DMS114 treated with DMSO at 0.1 percent for 48 hours (cell line): ENCODE measurements around the gene BCAS1.
"Not testable (repeated sequence)": the region's sequence is repeated elsewhere in the genome, so short reads cannot be mapped to it uniquely, and the experiment has no call there.

Source experiments
- DNase-seq: peaks from one replicate; lab custom pipeline; 2025; ENCODE audit not compliant: unreplicated experiment; lab: John Stamatoyannopoulos, UW

BCAS1 gene

GRCh38 chr20:53990003-53990402 lies 80.4 kb downstream of the BCAS1 start:
- DNase-seq = no peak

- DNase-seq = no peak
Measured at GRCh38 chr20:53989401-53989800, 81.0 kb downstream of the BCAS1 start.

DNA sequence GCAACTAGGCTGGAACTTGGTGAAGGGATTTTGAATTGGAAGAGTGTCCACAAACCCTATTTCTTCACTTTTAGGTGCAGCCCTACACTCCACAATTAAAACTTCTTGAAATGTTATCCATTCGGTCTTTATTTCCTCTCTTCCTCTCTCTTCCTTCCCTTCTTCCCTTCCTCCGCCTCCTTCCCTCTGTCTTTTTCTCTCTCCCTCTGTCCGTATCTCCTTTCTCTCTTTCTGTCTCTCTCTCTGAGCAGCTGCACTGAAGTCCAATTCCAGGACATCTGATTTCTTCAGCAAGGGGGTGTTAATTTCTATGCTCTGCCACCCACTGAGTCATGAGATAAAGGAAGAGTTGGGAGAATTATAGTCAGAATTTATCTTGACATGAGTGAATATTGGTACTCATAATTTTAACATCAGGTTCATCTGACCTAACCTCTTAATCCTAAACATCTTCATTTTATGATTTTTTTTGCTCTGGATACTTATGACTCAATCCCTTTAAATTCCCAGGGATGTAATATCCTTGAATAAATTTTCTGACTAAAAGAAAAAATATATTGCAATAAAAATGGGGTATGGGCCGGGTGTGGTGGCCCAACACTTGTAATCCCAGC lies 84.2 kb downstream of the BCAS1 start:
- DNase-seq = no peak

- no peak for DNase-seq
Measured at GRCh38 chr20:53985150-53985518, 85.3 kb downstream of the BCAS1 start.

- DNase-seq = no peak
Measured at GRCh38 chr20:53984356-53985149, 85.8 kb downstream of the BCAS1 start.

DNA sequence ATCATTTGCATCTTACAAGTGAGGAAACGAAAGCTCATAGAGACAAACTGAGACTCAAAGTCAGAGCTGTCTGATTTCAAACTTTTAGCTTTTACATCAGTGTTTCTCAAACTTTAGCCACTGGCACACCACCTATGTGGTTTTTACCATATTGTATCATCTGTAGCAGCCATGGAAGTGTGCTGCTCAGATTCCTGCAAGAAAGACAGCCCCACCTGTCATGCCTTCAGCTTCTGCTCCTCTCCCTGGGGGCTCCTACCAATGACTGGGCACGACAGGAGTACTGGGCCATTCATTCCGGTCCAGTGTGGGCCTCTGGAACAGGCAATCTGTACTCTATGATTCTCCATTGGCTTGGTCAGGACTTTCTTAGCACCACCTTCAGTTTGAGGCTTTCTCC lies 87.0 kb downstream of the BCAS1 start:
- DNase-seq = no peak

DNA sequence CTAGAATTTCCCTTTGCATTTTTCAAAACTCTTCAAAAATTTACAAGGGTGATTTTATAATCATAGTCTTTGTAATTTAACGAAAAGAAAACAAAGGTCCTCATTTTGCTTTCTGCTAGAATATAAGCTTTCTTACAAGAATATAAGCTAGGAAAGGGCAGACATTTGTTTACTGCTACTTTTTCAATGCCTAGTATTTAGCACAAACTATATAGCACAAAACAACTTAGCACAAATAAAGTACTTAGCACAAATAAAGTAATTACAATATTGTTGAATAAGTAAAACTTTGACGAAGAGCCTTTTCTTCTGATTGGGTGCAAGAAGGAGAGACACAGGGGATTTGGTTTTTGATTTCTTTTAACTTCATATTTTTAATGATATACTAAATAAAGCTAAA lies 87.8 kb downstream of the BCAS1 start:
- DNase-seq = no peak

GRCh38 chr20:53981752-53982437 lies 88.5 kb downstream of the BCAS1 start:
- DNase-seq = no peak

GRCh38 chr20:53981130-53981529 lies 89.3 kb downstream of the BCAS1 start:
- no peak for DNase-seq

DNA sequence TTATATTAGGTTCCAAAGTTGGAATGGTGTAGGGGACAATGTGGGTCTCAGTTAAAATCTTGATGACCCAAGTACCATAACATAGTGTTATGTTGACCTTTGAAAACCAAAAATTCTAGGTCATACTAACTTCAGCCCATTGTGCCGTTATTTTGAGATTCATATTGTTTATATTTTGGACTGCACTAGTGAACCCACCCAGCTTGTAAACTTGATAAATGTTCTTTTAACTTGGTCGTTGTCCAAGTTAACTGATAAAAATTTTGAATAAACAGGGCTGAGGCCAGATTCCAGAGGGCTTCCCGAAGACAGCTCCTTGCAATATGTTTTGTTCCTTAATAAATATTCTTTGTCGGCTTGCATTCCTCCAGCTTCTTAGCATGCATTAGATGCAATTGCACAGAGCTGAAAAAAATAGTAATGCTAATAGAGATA lies 90.3 kb downstream of the BCAS1 start:
- no peak for DNase-seq

GRCh38 chr20:53978497-53978896 lies 91.9 kb downstream of the BCAS1 start:
- DNase-seq = no peak

- DNase-seq = no peak
Measured at GRCh38 chr20:53977391-53977790, 93.0 kb downstream of the BCAS1 start.

DNA sequence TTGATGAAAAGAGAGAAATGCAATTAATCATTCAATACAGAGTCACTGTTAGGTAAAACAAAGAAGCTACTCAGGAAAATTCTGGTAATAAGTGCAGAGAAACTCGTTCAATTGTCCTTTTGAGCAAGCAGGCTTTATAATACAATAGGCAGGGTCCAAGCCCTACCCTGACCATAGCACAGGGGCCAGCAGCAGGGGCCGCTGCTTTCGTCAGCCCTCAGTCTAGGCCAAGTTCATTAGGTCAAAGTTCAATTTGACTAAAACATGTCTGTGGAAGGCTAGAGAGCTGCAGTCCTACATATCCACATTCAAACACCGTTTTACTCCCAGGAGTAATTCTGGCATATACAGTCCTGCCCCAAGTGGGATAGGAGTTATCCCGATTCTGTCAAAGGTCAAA lies 94.6 kb downstream of the BCAS1 start:
- no peak for DNase-seq

DNA sequence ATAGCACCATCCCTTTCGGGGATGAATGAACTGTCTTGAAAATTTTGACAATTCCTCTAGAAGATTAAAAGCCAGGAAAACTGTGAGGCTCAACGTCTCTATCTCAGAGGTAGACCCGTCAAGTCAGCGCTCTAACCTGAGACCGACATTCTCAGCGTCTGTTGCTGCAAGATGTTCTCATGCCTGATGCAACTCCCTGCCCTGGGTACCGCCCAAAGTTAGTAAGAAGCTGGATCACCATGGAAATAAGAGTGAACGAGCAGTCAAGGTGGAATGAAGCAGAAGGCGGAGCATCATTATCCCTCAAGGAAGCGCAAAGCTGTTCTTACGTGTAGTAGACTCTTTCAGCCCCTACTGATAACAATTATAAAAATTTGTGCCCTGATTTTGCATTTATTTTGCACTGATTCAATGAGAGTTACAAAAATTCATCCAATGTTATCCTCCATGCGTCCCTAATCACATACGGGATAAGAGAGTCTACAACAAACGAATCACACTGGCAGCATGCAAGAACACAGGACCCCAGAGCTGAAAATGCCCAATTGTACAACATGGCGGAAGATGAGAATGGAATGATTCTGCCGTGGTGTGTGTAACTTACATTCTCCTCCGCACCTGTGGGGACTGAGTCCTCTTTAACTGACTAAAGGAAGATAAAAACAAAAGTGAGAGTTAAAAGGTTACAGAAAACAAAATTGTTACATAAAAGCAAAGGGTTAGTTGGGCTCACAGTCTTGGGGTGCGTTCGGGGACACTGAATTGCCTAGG lies 95.4 kb downstream of the BCAS1 start:
- no peak for DNase-seq

DNA sequence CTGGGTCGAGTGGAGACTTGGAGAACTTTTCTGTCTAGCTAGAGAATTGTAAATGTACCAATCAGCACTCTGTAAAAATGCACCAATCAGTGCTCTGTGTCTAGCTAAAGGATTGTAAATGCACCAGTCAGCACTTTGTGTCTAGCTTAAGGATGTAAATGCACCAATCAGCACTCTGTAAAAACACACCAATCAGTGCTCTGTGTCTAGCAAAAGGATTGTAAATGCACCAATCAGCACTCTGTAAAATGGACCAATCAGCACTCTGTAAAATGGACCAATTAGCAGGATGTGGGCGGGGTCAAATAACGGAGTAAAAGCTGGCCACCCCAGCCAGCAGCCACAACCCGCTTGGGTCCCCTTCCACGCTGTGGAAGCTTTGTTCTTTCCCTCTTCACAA lies 96.5 kb downstream of the BCAS1 start:
- not testable (repeated sequence) for DNase-seq

- DNase-seq = no peak
Measured at GRCh38 chr20:53972179-53972578, 98.2 kb downstream of the BCAS1 start.

DNA sequence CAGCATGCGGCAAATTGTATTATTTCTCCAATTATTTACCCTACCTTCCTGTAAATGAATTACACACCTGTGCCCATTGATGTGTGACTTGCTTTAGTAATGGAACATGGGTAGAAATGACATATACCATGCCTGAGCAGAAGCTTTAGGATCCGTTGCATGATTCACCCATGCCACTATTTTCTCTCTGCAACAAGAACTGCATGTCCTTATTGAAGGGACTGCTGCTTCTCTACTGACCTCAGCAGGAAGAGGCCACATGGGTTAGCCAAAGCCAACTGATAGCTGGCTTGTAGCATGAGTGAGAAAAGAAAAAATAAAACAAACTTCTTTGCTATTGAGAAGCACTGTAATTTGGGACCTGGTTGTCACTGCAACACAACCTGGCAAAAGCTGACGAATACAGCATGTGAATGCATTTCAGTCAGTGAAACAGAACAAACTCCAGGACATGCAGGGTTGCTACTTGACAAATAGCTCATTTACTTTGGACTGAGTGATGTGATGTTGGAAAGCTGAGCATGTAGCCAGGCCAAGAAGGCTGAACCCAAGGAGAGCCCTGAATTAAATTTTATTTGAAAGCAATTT lies 99.2 kb downstream of the BCAS1 start:
- DNase-seq = no peak

DNA sequence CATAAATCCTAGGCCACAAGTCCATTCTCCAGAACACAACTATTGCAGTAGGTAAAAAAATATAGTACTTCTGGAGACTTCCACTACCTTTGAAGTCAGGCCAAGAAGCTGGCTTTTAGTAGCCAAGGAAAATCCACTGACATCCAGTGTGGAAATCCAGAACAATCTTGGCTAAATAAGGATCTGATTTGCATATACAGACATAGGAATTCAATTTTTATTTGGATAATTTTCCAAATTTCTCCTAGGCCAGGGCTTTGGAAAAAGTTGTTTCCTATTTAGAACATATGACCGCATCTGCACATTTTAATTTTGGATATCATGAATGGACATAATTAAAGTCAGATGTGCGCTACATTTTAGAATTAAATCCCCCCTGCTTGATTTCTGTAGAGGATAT lies 100.2 kb downstream of the BCAS1 start:
- no peak for DNase-seq

DNA sequence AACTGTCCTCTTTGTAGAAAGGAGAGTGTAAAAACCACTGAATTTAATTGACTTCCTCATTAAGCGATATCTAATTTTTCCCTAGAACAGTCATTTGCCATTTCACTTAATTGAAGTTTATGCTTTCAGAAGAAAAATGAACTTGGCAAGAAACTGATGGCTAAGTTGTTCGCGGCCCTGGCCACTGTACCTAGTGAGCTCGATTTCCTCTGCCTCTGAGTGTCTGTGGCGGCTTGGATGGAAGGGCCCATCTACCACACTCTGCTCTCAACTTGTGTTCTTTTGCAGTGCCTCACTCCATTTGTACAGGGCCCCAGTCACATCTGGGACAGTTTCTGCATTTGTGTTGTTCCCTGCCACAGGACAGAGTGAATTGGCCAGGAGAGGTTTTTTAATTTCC lies 102.9 kb downstream of the BCAS1 start:
- no peak for DNase-seq

DNA sequence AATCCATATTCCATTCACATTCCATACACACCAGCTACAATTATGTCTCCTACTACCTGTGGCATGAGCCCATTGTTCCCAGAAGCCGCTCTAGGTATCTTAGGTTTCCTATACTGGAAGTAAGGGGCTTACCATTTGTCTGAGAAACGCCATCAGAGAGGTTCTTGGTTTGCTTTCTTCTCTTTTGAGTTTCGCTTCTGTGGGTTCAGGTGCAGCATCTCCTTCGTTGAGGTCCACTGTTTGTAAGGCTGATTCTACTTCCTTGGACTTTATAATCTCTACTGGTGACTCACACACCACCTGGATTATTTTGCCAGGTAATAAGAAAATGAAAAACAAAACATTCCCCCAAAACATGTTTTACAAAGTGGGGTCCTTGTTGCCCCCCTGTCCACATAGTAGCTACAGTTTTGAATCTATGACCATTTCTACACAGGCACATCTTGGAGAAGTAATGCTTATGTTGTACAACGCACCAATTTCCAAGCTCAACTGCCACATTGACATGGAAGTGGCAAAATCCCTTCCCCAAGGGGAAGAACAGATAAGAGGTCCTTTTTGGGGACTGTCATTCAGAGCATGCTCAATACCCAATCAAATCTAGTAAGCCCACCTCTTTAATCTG lies 103.5 kb downstream of the BCAS1 start:
- no peak for DNase-seq
